HG03432 (cell line): ENCODE data around the gene STXBP6.

Experiments
- ATAC-seq: cut with Tn5 transposase; IDR thresholded peaks from one replicate; pipeline ENCODE4 v1.9.1; 2021; ENCODE audit warnings: mild to moderate bottlenecking, moderate library complexity; ENCODE audit not compliant: unreplicated experiment

The STXBP6 gene

GRCh38 chr14:24892497-24893051, 157.4 kb downstream of the STXBP6 start:
- no peak for ATAC-seq

- ATAC-seq = no peak
Observed at GRCh38 chr14:24891987-24892496, 157.9 kb downstream of the STXBP6 start.

- no peak for ATAC-seq
Observed at GRCh38 chr14:24890716-24891115, 159.2 kb downstream of the STXBP6 start.

DNA sequence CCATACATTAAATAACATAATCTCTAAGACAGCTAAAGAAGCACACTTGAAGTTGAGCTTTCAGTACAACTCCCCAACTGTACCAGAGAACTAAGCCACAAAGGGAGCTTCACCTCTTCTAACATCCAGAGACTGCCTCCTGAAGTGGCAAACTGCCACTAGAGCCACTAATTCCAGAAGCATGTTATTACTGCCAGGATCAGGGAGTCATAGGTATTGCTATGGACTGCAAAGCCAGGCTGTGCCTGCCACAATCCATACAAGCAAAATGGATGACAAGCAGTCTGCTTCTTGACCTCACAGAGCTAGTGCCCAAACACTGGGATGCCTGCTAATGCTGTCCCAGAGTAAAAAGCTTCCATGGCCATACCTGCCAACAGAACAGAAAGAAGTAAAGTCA, 160.1 kb downstream of the STXBP6 start:
- no peak for ATAC-seq

DNA sequence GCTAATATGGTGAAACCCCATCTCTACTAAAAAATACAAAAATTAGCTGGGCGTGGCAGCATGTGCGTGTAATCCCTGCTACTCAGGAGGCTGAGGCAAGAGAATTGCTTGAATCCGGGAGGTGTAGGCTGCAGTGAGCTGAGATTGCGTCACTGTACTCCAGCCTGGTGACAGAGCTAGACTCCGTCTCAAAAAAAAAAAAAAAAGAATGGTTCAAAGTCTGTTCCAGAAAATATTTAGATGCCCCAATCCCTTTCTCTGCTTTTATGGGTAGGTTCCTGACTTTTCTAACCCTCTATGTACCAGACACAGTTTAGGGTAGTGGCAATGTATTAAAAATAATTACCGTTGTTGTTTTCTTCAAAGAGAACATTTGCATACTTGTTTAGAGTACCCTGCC, 161.4 kb downstream of the STXBP6 start:
- ATAC-seq = no peak

- no peak for ATAC-seq
Observed at GRCh38 chr14:24887623-24888304, 162.2 kb downstream of the STXBP6 start.

- no peak for ATAC-seq
Observed at GRCh38 chr14:24885410-24885913, 164.5 kb downstream of the STXBP6 start.

DNA sequence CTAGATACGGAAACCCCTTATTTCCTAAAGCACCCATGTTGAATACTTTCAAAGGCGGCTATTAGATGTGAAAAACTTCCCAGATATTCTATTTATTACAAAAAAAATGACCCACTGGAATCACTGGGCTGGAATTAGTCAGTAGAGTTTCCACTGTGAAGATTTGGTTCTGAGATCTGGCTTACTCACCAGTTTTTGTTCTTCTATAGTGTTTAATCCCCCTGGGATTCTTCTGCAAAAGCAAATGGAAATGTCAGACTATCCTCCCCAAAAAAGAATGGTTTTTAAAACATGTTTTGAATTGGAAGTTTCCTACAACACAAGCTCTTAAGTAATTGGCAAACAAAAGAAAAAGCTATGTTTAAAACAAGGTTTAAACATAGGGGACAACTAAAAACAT, 166.4 kb downstream of the STXBP6 start:
- no peak for ATAC-seq

- ATAC-seq = no peak
Observed at GRCh38 chr14:24881116-24881893, 168.6 kb downstream of the STXBP6 start.

GRCh38 chr14:24880689-24881088, 169.3 kb downstream of the STXBP6 start:
- ATAC-seq = no peak

DNA sequence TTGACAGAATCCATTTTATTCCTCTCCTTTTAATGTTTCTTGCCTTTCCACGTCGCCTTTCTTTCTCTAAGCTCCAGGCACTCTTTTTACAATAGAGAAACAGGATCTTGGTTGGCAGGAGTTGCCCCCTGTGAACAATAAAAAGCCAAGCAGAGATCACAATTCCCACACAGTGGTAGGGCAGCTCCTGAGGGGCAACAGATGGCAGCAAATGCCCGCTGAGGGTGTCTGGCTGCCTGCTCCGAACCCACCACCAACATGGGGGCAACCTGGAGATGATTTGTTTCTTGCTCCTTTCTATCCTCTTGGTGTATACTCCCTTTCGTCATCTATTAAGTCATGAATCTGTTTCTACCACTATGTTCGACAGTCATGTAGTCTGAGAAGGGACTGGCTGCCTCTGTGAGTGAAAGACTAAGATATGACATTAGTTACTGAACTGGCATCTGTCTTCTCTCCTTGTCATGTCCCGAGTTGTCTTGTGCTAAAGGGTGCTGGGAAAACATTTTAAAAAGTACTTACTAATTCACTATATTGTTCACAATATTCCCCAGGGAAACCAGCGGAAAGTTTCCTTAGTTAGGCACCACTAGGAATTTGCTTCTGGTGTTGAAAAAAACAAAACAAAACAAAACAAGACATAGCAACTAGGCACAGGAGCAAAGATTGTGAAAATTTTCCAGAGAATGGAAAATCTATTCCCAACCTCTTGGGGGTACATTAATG, 170.1 kb downstream of the STXBP6 start:
- no peak for ATAC-seq

DNA sequence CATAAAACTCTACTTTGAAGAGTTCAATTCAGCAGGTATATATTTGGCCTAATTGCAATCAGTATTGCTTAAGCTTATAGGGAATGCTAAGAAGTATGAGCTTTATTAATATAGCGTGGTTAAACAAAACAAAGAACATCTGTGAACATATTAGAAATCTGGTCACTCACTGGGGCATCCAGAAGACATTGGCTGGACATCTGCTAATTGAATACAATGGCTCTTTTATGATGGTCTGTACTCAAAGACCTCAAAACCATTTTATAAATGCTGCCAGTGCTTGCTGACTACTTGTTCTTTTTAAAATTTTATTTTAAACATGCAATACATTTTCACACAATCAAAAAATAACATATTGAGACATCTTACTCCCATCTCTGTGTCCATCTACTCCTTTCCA, 173.0 kb downstream of the STXBP6 start:
- no peak for ATAC-seq

DNA sequence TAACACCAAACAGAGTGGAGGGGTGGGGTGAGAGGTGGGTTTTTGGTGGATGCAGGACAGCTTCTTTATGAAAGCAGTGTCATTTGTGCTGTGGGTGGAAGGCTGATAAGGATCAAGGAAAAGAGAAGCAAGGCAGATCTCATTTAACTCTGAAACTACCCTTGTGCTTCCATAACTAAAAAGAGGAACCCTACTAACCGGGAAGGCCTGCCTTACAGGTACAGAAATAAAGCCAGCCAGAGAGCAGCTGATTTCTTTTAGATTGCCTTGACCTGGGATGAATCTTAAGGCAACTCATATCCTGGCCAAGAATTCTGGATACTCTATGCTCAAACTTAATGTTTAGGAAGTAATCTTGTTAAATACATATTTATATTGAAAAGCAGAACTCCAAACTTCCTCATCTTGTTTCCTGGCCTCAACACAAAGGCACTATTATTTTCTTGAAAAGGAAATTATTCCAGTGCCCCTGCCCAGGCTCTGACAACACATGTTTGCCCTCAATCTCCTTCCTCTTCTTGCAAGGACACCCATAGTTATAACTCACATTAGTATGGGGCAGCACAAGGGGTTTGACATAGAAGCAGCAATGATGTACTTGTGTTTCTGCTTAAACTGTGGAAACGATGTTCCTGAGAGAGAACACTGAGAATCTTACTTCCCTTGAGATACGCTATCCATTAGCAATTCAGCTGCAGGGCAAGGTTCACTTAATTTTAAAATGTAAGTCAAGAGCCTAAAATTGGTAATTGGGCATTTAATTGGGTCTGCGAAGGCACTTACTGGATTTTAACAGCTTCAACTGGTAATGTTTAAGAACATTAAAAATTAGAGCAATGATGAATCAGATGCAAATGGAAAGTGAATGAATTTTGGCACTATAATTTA, 173.7 kb downstream of the STXBP6 start:
- ATAC-seq = no peak

GRCh38 chr14:24875203-24875838, 174.6 kb downstream of the STXBP6 start:
- ATAC-seq = no peak

DNA sequence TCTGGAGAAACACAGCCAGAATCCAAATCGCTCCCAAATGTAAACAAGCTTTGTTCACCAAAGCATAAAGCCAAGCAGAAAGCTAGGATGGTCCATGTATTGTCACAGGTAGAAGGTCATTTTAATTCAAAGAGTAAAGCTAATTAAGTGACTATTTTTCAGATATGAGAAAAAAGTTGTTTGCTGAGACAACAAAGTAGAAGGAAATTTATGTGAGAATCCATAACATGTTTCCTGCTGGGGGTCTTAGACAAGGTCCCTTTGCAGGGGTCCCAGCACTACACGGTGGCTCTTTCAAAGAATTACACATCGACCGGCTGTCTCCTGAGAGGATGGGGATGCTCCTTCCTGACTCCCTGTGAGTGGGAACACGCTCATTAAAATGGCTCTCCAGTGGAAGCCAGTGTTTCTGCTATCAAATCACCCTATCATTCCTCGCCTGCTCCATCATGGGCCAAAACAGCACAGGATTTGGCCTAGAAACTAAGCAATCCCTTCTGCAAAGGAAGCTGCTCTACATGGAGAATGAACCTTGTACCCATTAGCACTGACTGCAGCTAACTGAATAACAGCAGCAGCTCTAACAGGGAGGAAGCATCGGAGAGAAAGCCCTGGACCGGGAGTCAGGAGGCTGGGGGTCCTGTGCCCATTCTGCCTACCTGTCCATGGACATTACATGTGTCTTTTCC, 175.3 kb downstream of the STXBP6 start:
- ATAC-seq = no peak

DNA sequence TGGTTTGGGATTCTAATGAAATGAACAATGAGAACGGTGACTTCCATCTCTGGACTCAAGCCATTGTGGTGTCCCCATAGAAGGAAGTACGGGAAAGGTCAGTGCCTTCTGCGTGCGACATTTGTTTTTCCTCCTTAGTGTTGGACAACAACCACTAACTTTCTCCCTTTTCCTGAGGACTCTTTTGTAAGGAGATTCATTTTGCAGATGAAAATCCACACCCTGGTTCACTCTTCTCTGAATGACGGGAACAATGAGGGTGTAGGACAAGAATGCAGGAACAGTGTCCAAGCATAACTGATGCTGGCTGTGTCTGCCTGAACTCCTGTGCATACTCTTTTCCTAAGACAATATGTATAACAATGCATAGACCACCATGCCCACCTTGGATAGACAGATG, 176.4 kb downstream of the STXBP6 start:
- no peak for ATAC-seq

DNA sequence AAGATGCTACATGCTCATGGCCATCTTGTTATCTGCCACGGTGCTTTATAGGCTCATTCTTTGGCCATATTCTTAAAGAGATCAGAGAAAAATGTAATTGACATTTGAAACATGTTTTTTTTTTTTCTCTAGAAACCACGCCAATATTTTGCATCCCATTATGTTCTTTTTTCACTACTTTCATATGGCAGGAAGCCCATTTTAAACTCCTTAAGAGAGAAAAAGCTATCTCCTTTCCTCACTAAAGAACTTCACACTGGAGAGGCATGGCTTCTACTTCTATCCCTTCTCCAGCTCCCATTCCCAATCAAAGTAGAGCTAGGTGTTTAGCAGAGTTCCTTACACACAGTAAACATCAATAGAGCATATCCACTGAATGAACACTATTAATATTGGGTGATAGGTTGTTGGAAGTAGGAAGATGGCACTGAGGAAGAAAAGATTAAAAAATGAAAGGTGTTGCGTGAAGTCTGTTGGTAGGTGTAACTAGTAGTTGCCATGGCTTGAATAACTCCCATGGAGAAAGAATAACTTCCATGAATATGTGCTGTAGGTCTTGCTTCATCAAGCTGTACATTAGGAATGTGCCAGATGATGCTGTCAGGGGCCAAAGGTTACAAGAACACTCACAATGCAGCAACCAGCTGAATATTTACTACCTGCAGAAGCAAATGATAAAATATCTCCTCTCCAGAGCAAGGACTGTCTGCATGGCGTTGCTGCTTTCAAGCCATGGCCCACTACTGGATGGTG, 178.8 kb downstream of the STXBP6 start:
- no peak for ATAC-seq

- ATAC-seq = no peak
Observed at GRCh38 chr14:24868389-24868788, 181.6 kb downstream of the STXBP6 start.
